EL (cell line): Measurements from ENCODE around the gene SOHLH1.

Source experiments
- DNase-seq: peaks from one replicate; pipeline ENCODE4 v3.0.0-alpha.2; 2016

SOHLH1 gene, protein sequence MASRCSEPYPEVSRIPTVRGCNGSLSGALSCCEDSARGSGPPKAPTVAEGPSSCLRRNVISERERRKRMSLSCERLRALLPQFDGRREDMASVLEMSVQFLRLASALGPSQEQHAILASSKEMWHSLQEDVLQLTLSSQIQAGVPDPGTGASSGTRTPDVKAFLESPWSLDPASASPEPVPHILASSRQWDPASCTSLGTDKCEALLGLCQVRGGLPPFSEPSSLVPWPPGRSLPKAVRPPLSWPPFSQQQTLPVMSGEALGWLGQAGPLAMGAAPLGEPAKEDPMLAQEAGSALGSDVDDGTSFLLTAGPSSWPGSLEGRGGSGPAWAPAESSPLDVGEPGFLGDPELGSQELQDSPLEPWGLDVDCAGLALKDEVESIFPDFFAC

DNA sequence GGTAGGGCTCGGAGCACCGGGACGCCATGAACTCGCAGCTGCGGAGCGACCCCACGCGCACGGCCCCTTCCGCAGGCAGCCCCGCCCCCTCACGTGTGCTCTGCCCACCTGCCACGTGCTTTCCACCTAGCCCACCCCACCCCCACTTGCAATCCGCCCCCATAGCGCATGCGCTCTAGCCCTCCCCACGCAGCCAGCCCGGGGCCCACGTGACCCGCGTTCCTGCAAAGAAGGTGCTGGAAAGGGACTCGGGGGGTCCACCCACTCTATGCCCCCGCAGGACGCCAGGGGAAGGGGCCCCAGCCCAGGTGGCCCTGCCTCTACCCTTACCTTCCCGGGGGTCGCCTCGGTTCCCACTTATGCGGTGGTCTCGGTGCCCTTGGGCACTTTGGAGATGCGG is at the start of gene SOHLH1:
SOHLH1 (minus strand) TSS at position 42 of the 400 bp plus-strand sequence; CDS start at position 28, 14 bp downstream.
- DNase-seq: no peak

DNA sequence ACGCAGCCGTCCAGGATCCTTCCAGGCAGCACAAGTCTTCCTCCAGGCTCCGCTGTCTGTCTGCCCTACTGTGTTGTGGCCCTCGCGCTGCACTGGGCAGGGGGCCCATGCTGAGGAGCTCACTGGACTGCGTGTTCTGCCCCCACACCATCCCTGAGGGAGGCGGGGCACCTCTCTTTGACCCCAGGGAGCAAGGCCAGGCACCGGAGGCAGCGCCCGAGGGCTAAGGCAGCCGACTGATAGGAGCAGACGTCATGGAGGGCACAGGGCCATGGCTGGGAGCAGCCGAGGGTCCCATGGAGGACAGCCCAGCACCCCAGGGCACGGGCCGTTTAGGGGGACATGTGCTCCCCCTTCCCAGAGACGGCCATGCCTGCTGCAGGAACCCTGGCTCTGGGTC is 49.4 kb upstream of the SOHLH1 start:
- no peak for DNase-seq

DNA sequence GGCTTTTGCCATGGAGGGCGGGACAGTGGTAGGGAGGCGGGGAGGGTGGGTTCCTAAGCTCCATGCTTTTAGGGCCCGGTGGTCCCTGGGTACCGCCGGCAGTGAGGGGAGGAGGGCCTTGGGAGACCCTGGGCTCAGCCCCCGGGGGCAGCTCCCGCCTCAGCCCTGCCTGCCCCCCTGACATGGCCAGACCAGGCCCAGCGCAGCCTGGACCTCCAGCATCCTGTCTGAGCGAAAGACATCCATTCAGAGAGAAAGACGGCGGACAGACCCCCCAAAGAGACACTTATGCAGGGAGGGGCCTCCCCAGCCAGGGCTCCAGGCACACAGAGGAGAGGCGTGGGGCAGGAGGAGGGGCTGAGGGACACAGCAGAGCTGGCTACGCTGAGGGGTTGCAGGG is 48.0 kb upstream of the SOHLH1 start:
- DNase-seq: no peak

DNA sequence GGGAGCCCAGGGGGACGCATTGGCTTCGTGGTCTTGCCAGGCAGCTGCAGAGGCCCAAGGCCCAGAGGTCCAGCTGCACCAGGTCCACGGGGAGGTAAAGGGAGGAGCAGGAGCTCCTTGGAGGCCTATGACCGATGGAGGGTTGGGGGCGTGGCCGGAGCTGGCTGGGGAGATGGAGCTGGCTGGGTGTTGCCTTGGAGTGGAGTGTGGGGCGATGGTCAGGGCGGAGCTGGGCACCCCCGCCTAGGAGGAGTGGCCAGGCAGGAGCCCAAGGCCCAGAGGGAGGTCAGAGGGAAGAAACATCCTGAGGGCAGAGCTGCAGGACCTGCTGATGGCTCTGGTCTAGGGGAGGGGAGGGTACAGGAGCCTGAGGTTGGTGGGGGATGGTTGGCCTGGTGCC is 47.3 kb upstream of the SOHLH1 start:
- DNase-seq: no peak

DNA sequence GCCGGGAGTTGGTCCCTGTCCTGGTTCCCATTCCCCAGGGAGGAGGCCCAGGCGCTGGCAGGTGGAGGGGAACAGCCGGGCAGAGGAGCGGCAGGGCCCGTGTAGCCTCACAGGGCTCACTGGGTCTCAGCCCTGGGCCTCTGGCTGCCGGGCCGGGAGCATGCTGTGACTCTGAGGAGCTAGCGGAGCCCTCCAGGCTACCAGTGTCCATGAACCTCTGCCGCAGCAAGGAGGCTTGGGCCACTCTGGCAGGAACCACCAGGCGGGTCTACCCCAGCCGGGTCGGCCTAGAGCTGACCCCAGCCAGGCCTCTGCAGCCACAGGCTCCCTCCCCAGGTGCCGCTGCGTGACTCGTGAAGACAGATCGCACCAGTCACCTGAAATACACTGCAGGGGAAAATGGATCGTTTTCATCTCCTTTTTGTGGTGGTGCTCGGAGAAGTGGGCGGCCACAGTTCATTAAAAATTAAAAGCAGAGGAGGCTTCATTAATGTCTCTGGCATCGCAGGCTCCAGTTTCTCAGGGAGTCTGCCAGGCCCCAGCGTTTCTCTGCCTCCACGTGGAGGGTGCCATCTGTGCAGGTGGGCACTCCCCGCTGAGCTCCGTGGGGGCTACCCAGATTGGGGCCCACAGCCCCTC is 46.5 kb upstream of the SOHLH1 start:
- no peak for DNase-seq

DNA sequence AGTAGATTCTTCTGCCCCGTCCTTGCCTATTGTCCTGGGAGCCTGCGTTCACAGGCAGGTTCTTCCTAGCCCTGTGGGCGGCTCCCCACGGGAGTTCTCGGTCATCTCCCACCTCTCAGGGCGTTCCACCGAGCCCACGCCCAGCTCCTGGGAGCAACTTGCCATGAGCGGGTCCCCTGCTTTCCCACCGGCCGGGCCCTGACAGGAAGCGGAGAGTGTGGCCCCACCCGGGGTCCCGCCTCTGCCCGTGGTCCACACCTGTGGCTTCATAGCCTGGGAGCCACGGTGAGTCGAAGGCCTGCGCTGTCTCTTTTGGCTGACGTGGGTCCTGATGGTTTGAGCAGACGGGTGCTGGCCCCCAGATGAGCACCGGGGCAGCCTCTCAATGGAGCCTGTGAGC is 45.9 kb upstream of the SOHLH1 start:
- DNase-seq: no peak

DNA sequence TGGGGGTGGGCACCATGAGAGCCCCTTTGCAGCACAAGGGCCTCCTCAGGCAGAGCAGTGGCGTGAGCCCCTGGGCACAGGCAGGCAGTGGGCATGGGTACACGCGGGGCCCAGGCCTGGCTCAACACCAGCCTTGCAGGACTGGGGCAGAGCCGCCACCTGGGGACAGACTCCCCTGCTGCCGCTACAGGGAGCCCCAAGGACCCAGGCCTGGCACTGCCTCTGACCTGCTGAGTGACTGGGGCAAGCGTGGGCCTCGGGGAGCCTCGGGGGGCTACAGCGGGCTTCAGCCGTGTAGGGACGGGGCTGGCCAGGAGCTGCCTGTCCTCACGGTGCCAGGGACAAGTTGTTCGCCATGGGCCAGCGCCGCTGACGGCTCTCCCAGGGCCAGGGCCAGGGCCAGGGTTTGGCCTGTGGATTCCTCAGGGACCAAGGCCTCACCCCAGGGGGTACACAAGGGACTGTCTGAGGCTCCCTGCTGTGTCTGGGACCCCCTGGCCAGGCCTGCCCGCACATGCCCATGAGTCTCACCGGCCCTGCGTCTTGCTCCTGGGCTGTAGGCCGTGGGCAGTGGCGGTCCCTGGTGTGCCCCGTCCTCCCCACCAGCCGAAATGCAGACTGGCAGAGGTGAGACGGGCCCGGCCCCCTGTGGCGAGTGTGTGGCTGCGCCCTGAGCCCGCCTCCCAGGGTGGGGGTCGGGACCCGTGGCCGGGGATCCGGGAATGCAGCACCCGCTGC is 45.2 kb upstream of the SOHLH1 start:
- no peak for DNase-seq

DNA sequence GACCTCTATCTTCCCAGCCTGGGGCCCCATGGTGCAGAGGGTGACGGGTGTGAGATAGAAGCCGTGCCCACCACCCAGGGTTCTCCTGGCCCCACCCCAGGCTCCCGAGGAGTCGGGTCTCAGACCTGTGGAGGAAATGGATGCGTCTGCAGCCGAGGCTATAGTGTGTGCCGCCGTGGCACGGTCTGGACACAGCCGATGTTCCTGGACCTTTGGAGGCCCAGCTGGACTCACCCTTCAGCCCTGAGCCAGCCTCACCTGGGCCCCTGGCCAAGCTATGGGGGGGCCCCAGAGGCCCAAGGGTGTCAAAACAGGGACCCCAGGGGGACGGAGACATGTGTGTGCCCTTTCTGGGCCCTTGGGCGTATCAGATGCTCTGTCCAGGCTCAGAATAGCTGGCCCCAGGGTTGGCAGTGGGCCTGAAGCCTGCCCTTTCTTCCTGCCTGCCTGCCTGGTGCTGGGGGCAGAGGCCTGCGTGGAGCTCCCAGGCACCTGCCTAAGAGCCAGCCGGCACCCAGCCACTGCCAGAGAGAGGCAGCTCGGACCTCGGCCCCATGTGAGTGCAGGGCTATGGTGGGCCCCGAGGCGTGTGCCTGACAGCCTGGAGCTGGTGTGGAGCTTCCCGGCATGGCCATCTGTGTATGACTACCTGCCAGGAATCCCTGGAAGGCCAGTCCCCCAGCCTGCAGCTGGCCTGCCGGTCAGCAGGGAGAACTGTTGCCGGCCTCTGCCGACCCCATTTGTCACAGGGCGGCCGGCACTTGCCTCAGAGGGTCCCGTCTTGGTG is 44.5 kb upstream of the SOHLH1 start:
- no peak for DNase-seq

DNA sequence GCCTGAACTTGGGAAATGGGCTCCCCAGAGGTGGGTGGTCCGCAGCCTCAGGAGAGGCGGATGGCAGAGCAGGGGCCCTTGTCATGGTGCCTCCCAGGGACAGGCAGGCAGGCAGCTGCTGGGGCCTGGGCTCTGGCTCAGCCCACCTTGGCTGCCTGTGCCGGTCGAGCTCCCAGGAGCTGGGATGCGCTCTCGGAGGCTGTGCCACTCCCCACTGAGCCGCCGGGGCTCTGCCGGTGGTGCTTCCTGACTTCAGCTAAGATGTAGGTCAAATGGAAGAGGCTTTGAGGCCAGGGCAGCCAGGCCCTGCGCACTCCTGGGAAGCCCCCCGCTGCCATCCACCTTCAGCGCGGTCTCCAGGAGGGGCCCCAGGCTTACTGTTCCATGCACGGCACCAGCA is 43.7 kb upstream of the SOHLH1 start:
- DNase-seq: no peak

DNA sequence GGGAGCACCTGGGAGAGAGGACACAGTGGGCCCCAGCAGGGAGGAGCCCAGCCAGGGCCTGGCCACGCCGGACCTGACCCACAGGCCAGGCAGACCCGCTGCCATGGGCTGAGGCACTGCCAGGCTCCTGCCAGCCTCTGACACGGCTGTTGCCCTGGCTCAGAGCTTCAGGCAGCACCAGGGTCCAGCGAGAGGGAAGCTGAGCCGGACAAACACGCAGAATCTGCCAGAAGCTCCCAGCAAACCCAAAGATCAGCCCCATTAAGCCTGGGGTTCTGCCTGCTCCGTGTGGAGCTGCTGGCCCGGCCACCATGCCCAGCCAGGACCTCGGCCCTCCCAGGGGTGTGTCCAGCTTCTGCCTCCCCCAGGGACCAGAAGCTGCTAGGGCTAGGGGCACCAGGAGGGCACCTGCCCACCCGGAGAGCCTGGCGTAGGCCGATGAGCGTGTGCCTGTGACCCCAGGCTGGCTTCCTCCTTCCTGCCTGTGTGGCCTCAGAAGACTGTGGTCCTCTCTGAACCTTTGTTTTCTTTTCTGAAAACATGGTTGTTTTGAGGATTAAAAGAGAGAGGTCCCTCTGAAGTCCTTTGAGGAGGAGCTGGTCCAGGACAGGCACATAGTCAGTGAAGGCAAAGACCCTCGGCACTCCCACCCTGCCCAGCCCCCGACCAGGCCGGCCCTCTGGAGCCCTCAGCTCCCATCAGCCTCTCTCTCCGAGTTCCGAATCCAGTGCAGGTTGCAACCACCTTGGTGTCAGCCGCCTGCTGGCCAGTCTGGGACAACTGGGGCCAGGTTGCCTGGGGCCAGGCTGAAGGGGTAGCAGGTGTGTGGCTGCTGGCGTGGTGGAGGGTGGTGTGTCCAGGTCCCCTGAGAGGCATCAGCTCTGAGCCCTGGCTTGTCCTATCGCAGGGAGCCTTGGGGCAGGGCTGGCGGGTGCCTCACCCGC is 42.3 kb upstream of the SOHLH1 start:
- DNase-seq: no peak

DNA sequence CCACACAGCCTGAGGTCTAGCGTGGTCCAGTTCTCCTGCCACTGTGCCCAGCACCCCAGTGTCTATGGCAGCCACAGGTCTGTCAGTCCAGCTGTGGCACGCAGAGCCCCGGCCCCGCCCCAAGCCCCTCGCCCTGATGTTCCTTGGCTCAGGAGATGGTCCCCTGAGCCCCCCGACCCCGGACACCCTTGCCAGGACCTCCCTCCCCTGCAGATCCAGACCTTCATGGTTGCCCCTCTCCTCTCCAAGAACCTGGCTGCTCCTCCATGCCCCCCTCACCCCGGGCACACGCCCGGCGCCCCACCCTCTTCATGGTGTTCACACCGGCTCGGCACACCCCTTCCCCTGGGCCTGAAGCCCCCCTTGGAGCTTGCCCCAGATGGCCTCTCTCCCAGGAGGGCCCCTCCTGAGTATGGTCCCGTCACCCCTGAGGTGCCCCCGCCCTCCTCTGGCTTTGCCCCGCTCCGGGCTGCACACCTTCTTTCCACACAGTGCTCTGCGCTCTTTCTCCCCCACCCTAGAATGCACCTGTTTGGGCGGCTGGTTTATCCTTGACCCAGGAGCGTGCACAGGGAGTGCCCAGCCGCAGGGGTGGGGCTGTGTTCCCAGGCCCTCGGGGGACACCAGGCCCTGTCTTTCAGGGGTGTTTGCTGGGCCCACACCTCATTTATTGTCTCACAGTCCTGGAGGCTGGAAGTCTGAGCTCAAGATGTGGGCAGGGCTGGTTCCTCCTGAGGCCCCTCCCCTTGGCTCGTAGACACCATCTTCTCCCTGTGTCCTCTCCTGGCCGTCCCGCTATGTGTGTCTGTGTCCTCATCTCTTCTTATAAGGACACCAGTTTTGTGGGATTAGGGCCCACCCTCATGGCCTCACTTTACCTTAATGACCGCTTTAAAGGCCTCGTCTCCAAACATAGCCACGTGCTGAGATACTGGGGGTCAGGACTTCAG is 40.3 kb upstream of the SOHLH1 start:
- DNase-seq: no peak

DNA sequence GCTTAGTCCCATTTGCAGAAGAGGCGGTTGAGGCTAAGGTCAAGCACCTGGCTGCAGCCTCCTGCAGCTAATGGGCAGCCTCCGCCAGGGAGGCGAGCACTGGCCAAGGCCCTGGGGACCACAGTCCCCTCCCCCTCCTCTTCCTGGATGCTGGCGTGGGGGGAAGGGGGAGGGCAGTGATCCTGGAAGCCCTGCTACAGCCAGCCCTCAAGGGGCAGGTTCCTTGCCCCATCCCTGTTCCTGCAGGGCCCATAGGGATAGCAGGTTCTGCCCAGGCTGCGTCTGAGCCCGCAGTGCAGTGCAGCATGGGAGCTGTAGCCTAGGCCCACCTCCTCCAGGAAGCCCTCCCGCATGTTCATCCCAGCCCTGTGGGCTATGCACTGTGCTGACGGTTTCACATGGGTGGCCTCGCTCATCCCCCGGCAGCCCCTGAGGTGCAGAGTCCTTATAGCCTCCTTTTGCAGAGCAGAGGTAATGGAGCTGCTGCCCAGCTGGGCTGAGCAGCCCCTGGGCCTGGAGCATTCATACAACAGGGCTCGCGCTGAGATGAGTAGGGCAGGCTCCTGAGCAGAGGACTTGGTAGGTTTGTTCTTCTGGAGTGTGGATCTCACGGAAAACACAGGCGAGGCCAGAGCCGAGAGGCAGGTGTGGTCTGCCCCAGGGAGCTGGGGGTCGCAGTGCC is 38.7 kb upstream of the SOHLH1 start:
- no peak for DNase-seq

DNA sequence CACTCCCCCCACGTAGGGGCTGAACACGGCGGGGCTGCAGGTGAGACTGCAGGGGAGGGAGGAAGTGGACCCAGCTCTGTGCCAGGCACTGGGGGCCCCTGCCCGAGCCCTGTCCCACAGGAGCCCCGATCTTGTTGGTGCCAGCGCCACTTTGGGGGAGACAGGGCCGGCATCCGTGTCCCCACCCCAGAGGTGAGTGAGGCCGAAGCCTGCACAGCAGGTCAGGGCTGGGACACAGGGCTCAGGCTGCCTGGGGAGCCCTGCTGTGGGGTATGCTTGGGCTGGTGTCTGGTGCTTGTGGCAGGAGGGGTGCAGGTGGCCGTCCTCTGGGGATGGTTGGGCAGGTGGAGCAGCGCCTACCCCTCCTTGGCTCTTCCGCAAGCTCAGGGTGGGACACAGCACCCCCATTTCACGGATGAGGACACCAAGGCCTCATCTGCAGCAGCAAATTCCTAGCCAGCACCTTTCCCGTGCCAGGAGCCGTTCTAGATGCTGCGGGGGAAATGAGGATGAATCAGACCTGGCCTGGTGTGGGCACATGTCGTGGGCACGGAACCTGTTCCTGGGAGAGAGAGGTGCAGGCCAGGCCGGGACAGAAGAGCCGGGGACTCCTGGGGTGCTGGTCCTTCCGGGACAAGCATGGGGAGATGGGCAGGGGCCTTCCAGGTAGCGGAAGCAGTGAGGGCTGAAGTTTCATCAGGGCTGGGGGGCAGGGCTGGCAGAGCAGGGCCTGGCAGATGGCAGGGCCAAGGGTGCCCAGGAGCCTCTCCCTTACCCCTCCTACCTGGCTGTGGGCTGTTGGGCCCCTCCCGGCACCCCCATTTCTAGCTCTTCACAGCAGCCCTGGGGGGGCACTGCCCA is 37.9 kb upstream of the SOHLH1 start:
- DNase-seq: no peak

DNA sequence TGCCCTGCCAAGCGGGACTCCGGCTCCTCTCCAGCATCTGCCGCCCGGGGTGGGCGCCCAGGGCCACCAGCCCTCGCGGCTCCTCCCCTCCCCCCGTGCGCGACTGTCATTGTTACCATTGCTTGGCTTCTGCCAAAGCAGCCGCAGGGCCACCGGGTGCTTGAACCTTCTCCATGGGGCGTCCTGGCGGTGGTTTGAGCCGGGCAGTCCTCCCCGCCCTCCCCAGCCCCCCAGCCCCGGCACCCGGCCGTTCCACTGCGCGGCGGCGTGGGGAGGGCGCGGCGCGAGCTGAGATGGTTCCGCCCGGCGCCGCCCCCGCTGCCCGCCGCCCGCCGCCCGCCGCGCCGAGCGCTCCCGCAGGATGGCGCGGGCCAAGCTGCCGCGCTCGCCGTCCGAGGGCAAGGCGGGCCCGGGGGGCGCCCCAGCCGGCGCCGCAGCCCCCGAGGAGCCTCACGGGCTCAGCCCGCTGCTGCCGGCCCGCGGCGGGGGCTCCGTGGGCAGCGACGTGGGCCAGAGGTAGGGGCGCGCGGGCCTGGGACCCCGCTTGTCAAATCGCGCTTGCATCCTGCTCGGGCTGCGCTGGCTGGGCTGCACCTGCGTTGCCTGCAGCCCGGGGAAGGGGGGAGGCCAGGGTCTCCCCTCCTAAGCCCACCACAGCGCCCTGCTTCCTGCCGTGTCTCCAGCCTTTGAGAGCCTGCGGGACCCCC is 37.1 kb upstream of the SOHLH1 start:
- DNase-seq: no peak

DNA sequence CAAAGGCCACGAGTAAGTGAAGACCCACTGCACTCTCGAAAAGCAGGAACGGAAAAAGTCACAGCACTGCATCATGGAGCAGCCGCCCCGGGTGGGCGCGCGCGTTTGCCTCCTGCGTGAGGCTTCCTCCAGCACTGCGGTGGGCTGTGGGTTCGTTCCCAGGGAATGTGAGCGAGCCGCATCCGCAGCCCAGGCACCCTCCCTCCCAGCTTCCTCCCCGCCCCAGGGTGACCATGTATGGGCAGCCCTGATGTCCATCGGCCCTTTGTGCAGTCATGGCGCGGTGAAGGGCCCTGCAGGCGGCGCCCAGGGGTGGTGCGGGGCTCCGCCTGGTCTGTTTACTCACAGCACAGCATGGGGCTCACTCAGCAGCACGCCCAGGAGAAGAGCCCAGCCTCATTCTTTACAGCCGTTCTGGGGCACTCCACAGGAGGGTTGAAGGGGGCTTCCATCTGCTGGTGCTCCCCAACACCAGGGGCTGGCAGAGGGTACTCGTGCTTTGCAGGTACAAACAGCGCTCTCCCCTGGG is 35.4 kb upstream of the SOHLH1 start:
- no peak for DNase-seq

DNA sequence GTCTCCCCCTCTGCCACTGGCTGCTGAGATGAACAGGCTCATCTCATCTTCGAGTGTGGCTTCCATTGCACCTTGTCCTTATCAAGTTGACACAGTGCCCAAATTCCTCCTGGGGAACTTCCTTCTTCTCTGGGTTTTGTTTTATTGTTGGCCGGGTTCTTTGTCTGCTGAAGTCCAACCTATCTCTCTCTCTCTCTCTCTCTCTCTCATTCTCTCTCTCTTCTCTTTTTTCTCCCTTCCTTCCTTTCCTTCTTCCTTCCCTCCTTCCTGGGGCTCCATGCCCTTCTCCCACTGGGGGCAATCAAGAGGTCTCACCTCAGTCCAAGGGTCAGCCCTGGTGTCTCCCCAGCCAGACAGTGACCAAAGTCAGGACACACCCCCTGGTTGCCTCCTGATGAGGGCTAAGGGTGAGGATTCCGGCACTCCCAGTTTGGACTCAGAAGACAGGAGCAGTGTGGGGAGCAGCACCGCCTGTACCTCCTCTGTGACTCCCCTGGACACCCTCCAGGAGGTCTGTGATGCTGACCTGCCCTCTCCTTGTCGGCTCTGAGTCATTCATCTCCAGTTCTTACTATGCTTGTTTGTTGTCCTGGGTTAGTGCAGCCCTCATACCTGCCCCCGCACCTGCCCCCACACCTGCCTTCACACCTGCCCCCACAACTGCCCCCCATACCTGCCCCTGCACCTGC is 33.4 kb upstream of the SOHLH1 start:
- no peak for DNase-seq

DNA sequence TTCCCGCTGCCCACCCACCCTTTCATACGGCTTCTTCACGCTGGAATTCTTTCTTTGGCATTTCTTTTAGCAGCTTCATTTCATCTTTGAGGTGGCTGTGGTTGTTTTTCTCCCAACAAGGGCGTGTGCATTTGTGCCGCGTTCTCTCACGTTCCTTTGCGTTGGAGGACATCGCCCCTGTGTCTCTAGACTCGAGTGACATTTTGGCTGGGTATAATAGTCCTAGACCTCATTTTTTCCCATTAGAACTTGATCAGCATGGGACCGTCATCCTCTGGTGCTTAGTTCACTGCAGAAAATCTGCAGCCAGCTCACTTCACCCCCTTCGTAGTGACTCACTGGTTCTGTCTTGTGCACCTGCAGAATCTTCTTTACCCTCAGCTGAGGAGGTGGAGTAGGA is 32.2 kb upstream of the SOHLH1 start:
- no peak for DNase-seq

DNA sequence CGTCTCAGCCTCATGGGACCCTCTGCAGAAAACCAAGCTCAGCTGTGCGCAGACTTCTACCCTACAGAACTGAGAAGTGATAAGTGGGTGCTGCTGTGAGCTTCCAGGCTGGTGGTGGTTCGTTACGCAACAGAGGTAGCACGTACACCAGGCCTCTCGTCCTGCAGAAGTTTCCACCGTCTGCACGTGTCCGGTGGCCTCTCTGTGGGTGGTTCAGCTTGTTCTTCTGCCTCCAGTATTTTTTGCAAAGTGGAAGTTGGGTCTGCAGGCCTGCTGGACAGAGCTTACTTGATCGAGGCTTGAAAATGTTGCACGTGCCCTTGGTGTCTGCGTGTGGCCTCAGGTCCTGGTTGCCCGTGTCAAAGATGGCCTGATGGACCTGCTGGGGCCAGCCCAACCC is 30.2 kb upstream of the SOHLH1 start:
- no peak for DNase-seq
